Head of caudate nucleus (tissue), 42 donors: ENCODE data around the gene KCMF1.
A peak's percentile ranks its signal among the peaks of the same experiment; 100 is the strongest.

ENCODE experiments used
- DNase-seq, 42 donors: peaks; one replicate each; pipeline versions ENCODE4 v3.0.0 to v3.0.0-alpha.2; 2020 to 2021; ENCODE audit warnings: mixed read lengths in 7 of 42
- intact Hi-C: fragments of 100-400 bp; cut with DNase I; formaldehyde crosslinking; loops from one replicate; pipeline ENCODE4 v1.15.0; 2022

KCMF1 gene

DNA sequence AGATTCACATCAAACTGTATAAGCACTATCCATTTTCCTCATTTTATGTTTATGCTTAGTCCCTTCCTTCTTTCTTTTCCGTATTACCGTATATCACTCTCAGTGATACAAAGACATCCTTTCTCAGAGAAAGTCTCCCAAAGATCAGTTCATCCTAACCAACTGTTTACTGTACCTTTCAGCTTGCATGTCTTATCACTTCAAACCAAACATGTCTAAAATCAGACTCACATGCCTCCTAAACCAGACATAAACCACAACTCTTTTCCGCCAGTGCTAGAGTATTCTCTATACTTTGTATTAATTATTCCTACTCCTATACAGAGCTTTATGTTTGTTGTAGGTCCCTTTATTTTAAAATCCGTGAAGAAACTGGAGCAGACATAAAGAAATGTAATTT is 41.5 kb downstream of the KCMF1 start:
- no peak for DNase-seq
- intact Hi-C loops = no loop called here

DNA sequence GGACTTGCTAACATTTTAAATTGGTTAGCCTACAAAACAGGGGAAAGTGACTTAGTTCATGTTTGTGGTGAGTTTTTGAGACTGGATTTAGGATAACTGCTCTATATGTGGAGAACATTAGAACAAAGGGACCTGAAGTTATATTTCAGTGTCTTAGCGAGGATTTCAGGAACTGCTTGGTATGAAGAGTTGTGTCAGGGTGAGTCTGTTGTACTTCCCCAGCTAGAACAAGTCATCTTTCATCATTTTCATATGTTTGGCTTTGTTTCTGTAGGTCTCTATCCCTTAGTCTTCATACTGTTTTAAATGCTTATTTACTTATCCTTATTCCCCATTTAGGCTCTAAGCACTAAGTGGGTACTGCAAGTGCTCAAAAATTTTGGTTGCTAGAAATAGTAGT is 41.9 kb downstream of the KCMF1 start:
- DNase-seq = no peak
- intact Hi-C loops = no loop called here

DNA sequence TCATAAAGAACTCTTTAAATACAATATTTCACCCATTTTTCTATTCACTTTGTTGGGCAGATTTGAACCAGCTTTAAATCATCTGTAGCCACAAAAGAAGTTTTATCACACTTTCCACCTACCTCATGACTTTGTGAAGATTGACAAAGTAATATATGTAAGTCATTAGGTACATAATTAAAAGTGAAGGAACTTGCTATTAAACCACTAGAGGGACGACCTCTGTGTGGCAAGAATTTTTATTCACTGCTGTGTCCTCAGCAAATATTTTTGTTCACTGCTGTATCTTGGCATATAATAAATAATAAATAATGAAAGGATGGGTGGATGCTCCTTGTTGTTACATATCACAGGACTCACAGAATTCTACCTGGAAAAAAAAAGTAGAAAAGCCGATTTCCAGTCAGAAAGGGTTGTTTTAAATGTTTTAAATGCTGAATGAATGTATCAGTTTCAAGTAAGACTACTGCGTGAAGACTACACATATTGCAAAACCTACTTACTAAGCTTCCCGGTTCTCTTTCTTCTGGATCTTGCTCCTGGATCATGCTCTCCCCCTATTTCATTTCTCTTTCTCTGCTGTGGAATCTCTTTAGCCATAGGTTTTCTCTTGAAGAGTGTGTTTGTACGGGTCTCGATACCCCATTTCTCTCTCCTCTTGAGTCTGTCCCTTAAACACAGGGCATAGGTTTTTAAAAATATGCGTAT is 44.8 kb downstream of the KCMF1 start:
- intact Hi-C loops = no loop called here
- no peak for DNase-seq

DNA sequence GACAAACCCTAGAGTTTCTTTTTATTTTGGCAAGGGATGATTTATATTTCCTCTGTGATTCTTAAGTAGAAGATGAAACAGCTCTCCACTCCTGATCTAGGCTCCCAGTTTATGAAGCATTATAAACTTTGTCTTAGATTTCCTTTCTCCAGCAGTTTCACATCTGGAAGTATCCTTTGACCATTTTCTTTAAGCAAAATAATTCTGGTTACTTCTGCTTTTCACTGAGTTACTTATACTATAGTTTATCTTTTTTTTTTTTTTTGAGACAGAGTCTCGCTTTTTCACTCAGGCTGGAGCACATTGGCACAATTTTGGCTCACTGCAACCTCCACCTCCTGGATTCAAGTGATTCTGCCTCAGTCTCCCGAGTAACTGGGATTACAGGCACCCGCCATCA is 45.5 kb downstream of the KCMF1 start:
- intact Hi-C loops = no loop called here
- DNase-seq = no peak

DNA sequence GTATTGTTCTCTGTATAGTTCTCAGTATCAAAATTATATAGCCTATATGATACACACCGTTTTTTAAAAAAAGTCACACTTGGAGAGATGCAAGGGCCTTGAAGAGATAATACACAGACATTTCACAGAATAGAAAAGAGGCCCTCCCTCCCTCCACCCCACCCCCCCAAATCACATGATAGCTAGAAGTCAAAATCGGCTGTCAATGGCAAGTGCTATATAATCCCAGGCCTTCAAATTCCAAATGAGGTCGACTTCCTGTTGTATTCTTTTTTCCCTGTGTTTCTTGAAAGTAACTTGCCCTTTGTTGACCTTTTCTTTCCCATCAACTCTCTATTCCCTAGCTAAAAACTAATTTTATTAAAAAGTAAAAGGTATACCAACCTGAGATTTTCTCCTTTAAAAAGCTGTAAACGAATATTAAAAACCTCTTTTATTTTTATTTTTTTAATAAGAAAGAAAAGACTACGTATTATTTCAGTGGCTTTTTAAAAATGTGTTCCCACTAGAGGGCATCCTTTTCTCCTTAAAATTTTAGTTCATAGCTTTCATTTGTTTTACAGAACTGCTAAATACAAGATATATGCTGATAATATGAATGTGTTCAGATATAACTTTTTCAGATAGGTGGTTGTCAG is 46.6 kb downstream of the KCMF1 start:
- intact Hi-C loops = no loop called here
- no peak for DNase-seq

DNA sequence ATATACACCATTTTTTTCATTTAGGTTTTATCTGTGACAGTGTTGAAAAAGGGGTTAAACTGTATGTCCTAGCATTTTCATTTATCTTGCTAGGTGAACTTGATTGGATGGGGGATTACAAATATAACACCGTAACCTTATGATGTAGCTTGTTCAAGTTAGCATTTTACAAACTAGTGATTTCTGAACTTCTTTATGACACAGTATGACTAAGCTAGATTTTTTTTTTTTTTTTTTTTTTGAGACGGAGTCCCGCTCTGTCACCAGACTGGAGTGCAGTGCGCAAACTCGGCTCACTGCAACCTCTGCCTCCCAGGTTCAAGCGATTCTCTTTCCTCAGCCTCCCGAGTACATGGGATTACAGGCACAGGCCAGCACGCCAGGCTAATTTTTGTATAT is 47.1 kb downstream of the KCMF1 start:
- intact Hi-C loops = no loop called here
- DNase-seq = no peak

DNA sequence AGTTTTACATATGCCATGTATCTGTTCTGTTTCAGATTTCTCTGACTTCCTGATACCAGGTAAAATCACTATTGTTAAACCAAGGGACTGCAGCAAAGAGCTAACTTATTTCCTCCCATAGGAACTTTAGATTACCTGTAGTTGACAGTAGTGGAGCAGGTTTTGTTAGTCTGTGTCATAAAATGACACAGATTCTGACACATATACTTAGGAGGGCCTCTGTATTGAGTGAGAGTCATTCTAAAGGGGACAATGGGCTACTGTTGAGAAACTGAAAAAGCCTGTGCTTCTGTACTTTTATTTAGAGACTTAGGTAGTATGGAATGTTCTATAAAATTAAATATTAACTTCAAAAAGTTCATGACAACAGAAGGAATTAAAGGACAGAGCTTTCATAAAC is 48.2 kb downstream of the KCMF1 start:
- DNase-seq = no peak
- intact Hi-C loops = no loop called here

DNA sequence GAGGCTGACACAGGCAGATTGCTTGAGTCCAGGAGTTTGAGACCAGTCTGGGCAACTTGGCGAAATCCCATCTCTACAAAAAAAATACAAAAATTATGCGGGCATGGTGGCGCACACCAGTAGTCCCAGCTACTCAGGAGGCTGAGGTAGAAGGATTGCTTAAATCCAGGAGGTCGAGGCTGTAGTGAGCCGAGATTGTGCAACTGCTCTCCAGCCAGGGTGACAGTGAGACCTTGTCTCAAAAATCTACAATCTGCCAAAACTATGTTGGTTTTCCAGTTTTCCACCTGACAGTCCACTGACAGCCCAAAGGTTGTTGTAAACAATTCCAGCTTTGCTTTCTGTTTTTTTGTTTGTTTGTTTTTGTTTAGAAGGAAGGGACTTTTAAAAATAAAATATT is 51.3 kb downstream of the KCMF1 start:
- no peak for DNase-seq
- intact Hi-C loops = no loop called here

DNA sequence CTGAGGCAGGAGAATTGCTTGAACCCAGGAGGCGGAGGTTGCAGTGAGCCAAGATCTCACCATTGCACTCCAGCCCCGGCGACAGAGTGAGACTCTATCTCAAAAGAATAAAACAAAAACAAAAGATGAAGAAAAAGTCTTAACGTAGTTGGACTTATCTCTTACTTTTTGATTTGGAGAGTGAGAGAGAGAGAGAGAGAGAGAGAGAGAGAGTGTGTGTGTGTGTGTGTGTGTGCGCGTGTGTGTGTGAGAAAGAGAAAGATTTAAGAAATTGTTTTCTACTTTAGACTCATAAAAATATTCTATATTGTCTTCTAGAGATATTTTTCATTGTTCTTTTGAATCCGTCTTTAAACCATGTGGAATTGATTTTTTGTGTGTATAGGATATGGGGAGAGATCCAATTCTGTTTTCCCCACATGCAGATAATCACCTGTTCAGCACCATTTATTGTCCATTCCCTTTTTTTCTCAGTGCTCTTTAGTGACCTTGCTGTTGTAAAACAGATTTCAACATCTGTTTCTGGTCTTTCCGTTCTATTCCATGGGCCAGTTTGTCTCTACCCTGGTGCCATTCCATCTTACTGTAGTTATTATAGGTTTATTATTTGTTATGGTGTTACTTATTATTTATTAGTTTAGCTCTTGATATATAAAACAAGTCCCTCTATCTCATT is 53.5 kb downstream of the KCMF1 start:
- no peak for DNase-seq
- intact Hi-C loops = no loop called here

DNA sequence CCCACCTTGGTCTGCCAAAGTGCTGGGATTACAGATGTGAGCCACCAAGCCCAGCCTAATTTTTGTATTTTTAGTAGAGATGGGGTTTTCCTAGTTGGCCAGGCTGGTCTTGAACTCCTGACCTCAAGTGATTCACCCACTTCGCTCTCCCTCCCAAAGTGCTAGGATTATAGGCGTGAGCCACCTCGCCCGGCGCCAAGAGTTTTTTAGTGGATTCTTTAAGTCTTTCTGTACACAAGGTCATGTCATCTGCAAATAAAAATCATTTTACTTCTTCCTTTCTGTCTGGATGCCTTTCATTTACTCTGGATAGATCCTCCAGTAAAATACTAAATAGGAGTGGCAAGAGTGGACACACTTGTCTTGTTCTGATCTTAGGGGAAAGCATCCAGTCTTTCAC is 61.7 kb downstream of the KCMF1 start:
- no peak for DNase-seq
- intact Hi-C loops = no loop called here

DNA sequence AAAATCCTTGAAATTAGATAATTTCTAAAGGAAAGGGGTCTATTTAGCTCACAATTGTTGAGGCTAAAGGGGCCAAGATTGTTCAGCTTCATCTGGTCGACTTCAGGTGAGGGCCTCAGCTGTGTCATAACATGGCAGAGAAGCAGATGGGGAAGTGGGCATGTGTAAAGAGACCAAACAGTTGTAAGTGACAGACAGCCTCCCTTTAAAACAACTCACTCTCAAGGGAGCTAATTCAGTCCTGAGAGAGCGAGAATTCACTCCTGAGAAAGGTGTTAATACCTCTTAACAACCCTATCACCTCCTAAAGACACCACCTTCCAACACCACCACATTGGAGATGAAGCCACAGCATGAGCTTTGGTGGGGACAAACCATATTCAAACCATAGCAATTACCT is 62.4 kb downstream of the KCMF1 start:
- intact Hi-C loops = no loop called here
- no peak for DNase-seq

DNA sequence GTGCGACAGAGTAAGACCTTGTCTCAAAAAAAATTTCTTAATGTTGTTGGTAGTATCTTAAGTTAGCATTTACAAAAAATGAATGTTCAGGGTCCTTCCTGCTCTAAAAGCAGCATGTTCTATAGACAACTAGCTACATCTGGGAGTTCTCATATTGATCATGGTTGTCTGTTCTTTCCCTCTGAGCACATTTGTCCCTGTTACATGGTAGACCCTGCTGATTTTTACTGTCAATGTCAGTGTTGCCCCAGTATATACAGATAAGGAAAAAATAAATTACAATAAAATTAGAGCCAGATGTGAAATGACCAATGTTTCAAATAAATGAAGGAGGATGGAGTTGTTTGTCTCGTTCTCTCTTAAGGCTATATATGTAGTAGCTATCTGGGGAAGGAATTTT is 63.2 kb downstream of the KCMF1 start:
- intact Hi-C loops = no loop called here
- DNase-seq = no peak

DNA sequence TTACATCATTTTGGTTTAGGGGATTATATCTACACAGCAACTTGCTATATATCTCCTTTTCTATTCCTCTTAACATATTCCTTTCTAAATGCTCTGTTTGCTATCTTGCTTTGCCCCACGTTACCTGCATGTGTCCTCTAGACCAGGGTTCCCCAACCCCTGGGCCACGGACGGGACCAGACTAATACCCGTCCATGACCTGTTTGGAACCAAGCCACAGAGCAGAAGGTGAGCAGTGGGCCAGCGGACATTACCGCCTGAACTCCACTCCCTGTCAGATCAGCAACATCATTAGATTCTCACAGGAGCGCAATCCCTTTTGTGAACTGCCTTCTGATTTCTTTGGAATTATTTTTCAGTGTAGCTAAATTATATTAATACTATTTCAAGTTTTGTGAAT is 66.7 kb downstream of the KCMF1 start:
- DNase-seq = no peak
- intact Hi-C loops = no loop called here

DNA sequence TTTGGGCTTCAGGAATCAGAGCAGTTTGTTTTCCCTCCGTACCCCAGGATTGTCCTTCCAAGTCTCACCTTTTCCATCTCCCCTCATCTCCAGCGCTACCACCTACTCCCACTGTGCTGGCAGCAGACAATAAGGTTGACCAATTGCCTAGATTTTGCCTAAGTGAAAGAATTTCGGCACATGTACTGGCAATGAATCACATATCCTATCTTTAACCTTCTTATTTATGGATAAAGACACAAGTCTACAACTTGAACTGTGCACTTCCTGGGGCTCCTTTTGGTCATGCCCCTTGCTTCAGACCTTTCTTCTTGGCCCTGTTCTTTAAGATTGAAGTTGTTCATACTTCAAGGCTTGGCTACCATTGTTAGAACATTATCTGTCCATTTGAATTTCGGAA is 71.4 kb downstream of the KCMF1 start:
- intact Hi-C loops = no loop called here
- no peak for DNase-seq

DNA sequence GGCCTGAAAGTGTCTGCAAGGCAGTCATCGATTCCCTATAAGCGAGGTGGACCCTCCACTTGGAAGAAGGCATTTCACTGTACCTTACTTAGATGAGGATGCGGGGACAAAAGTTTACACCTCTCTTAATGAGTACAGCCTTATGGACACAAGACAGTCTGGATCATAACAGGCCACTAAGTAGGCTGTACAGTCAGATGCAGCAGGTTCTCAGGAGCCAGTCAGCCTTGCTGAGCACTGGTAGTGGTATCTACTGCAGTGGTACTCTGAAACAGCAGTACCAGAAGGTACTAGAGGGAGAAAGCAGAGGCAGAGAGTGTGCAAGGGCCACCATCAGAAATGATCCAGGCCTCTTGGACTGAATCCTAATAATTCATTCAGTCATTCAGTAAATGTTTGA is 77.6 kb downstream of the KCMF1 start:
- DNase-seq = no peak
- intact Hi-C loops = no loop called here

DNA sequence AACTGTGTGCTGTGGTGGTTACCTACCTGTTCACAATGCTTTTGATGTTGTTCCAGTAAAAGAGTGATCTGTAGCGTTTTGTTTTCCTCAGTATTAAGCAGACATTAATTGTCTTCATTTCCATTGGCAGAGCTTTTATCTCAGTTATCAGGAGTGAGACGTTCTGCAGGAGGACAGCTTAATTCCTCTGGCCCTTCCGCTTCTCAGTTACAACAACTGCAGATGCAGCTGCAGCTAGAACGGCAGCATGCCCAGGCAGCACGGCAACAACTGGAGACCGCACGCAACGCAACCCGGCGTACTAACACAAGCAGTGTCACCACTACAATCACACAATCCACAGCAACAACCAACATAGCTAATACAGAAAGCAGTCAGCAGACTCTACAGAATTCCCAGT is 78.3 kb downstream of the KCMF1 start:
- no peak for DNase-seq

DNA sequence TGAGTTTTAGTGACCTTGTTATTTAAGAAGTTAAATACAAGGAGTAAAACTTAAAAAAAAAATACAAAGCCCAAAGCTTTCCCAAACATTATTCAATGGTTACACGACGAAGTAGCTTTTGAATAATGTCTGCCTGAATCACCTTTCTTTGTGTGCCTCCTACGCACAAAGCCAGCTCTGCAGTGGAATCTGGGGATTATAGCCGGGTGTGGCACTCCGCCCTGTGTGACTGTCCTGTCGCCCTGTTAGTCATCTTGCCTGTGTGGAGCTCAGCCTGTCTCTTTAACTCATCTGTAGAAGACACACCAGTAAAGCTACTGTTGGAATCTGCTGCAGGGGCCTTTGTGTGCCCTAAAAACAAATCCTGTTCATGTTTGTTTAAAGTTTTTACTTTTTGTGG is 82.8 kb downstream of the KCMF1 start:
- peak in 41 of 42 donors; percentile 18 to 90 (median 59) for DNase-seq
- intact Hi-C loops = no loop called here

More for the DNA sequence above, 78.3 kb downstream of the KCMF1 start:
- intact Hi-C loops = no loop called here

DNA sequence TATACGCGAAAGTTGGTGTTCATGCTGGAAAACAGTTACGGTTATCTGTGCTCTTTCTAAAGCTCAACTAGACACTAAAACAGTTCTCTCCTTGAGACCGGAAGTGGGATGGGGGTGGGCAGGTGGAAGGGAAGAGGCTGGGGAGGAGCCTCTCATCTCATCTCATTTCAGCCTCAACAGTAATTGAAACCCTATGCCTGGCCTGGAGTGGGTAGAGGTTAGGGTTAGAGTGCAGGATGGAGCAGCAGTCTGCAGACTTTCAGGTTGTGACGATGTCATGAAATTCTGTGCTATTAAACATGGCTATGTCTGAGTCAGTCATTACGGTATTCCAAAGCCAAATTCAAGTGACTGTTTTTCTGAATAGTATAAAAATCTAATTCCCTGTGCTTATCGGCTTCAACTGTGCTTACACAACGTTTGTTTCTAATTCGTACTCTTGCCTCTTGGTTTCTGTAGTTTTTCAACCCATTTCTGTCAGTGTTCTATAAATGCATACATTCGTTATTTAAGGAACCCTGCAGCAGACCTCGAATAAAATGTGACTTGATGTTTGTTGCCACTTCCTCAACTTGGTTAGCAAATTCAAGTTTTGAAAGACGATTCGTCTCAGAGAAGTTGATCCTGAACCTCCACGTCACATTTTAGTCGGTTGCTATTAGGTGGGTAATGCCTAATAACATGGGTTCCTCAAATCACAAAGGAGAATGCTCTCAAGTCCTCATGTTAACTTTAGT is 86.4 kb downstream of the KCMF1 start:
- peak in 1 of 42 donors; percentile 11 for DNase-seq
- intact Hi-C loops = no loop called here

DNA sequence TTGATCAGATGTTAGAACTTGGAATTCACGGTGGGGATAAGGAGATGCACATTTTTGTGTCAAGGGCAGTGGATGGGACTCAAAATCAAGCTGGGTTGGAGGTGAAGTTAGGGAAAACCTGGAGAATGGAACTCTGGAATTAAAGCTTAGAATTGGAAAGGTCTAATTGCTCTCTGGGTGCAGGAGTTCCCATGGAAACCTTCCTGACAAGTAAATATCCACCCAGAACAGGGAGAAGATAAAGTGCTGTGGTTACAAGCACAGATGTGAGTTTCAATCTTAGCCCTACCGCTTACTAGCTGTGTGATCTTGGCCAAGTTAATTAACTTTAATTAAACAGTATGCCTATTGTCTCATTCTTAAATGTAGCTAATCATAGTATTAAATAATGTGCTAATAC is 90.9 kb downstream of the KCMF1 start:
- intact Hi-C loops = no loop called here

DNA sequence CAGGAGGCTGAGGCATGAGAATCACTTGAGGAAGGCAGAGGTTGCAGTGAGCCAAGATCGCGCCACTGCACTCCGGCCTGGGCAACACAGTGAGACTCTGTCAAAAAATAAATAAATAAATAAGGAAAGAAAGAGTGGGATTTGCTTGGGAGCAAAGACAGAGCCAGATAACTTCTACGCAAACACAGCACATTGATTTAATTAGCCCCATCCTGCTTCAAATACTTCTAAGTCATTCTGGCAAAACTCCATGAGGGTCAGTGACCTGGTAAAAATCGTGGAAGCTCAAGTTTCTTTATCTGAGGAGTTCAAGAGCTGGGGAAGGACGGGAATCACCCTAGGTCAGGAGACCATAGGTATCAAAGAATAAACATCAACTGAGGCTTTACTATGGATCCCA is 91.6 kb downstream of the KCMF1 start:
- intact Hi-C loops = no loop called here
- DNase-seq = no peak

More for the DNA sequence above, 90.9 kb downstream of the KCMF1 start:
- DNase-seq = peak in 1 of 42 donors; percentile 10
